Measurements from ENCODE around the gene VAC14. TPM values are rescaled to one million over a fixed set of nuclear protein-coding genes. Genes with fewer than 3 reads are reported as not detected.

Gene VAC14
- total RNA-seq, 4 donors from 2014 or later = 23.5 to 44.1 (median 29.8) TPM

- no peak for TF ChIP-seq POLR2AphosphoS5 (IDR thresholded peaks at IDR 0.05)
- no peak for TF ChIP-seq EP300 (IDR thresholded peaks at IDR 0.05)
- TF ChIP-seq POLR2A (IDR thresholded peaks at IDR 0.05) = no peak
- TF ChIP-seq CTCF (IDR thresholded peaks at IDR 0.05) = no peak
- 100% methylated on average over 2 of the region's 14 CpGs; no CpG with 5 or more reads in 1 of the 2 donors for WGBS, 2 donors (ENCODE audit: low coverage in 1 of 2)
- peak; percentile 2 for ATAC-seq
- H3K4me1 ChIP-seq = peaks cover 16 to 98% (median 73%) of the 10 kb centered on the region in 3 donors
- no peaks in the 10 kb centered on the region for H3K9me3 ChIP-seq
- H3K27me3 ChIP-seq = no peaks in the 10 kb centered on the region
- peak overlapping the region; percentile 8 to 98 (median 97) for H3K27ac ChIP-seq
- no peak overlapping the region for H3K4me3 ChIP-seq
- peaks cover 0 to 9% of the 10 kb centered on the region in 2 donors for H3K36me3 ChIP-seq
Observed at GRCh38 chr16:70695331-70696070, 105.5 kb downstream of the VAC14 start.

- H3K4me3 ChIP-seq = no peak overlapping the region
- H3K9me3 ChIP-seq = no peaks in the 10 kb centered on the region
- no peaks in the 10 kb centered on the region for H3K27me3 ChIP-seq
- H3K4me1 ChIP-seq = peaks cover 16 to 98% (median 74%) of the 10 kb centered on the region in 3 donors
- no peak for ATAC-seq
- TF ChIP-seq EP300 (IDR thresholded peaks at IDR 0.05) (no peak), POLR2AphosphoS5 (IDR thresholded peaks at IDR 0.05) (no peak), CTCF (IDR thresholded peaks at IDR 0.05) (no peak), POLR2A (IDR thresholded peaks at IDR 0.05) (no peak)
- peaks cover 0 to 9% of the 10 kb centered on the region in 2 donors for H3K36me3 ChIP-seq
- 69% methylated on average over 2 of the region's 4 CpGs; no CpG with 5 or more reads in 1 of the 2 donors for WGBS, 2 donors (ENCODE audit: low coverage in 1 of 2)
- H3K27ac ChIP-seq = peak overlapping the region; percentile 95 to 98 (median 97)
Observed at GRCh38 chr16:70694868-70695218, 106.1 kb downstream of the VAC14 start.

GRCh38 chr16:70694088-70694867 lies 106.7 kb downstream of the VAC14 start:
- Histone ChIP-seq H3K4me3 (no peak overlapping the region), H3K27me3 (no peaks in the 10 kb centered on the region), H3K4me1 (peaks cover 16 to 98% (median 79%) of the 10 kb centered on the region in 3 donors), H3K36me3 (peaks cover 0 to 9% of the 10 kb centered on the region in 2 donors), H3K27ac (peak overlapping the region; percentile 95 to 98 (median 97)), H3K9me3 (no peaks in the 10 kb centered on the region)
- peak; percentile 28 for ATAC-seq
- TF ChIP-seq EP300 (IDR thresholded peaks at IDR 0.05) = no peak
- peak; percentile 64 for TF ChIP-seq POLR2AphosphoS5 (IDR thresholded peaks at IDR 0.05)
- 40% methylated on average over 1 of the region's 17 CpGs for WGBS, 2 donors (ENCODE audit: low coverage in 1 of 2)

GRCh38 chr16:70692873-70693671 lies 107.9 kb downstream of the VAC14 start:
- H3K9me3 ChIP-seq = no peaks in the 10 kb centered on the region
- H3K27me3 ChIP-seq = no peaks in the 10 kb centered on the region
- H3K4me3 ChIP-seq = no peak overlapping the region
- H3K36me3 ChIP-seq = peaks cover 0 to under 1% of the 10 kb centered on the region in 2 donors
- H3K4me1 ChIP-seq = peaks cover 16 to 100% (median 88%) of the 10 kb centered on the region in 3 donors
- peak overlapping the region; percentile 95 to 98 (median 97) for H3K27ac ChIP-seq
- TF ChIP-seq EP300 (IDR thresholded peaks at IDR 0.05) (no peak), POLR2A (IDR thresholded peaks at IDR 0.05) (peak; percentile 14 to 45), POLR2AphosphoS5 (IDR thresholded peaks at IDR 0.05) (peak; percentile 77)
- ATAC-seq = peak; percentile 35
- 62% methylated on average over 11 of the region's 29 CpGs; no CpG with 5 or more reads in 1 of the 2 donors for WGBS, 2 donors (ENCODE audit: low coverage in 1 of 2)

- Histone ChIP-seq H3K36me3 (no peaks in the 10 kb centered on the region), H3K27me3 (no peaks in the 10 kb centered on the region), H3K4me3 (no peak overlapping the region), H3K27ac (peak overlapping the region; percentile 95 to 98 (median 97)), H3K4me1 (peaks cover 16 to 100% (median 86%) of the 10 kb centered on the region in 3 donors), H3K9me3 (no peaks in the 10 kb centered on the region)
- TF ChIP-seq POLR2AphosphoS5 (IDR thresholded peaks at IDR 0.05) (peak; percentile 20), EP300 (IDR thresholded peaks at IDR 0.05) (no peak)
- WGBS, 2 donors (ENCODE audit: low coverage in 1 of 2) = no CpG with 5 or more reads among the region's 14 CpGs
- ATAC-seq = no peak
Observed at GRCh38 chr16:70692130-70692872, 108.7 kb downstream of the VAC14 start.
